Common myeloid progenitor, CD34-positive (primary cell): Measurements from ENCODE around the gene GRK3.

Source experiments
- CTCF ChIA-PET: fragments of 350-600 bp; sonication (Branson Sonifier 250); formaldehyde crosslinking; loops from one replicate; lab custom pipeline; 2021; ENCODE audit warnings: antibody characterized with exemption; lab: Charles Lee
- POLR2A ChIA-PET: fragments of 350-600 bp; sonication (Branson Sonifier 250); formaldehyde crosslinking; loops from one replicate; lab custom pipeline; 2021; ENCODE audit warnings: antibody characterized with exemption; lab: Charles Lee
- DNase-seq, 3 donors: peaks; one replicate each; pipeline versions ENCODE4 v3.0.0 to v3.0.0-alpha.2; 2013
- H3K27ac ChIP-seq, 2 experiments: 1 replicate in 1 of 2; 2 replicates in 1 of 2; pipeline ENCODE4 v1.7.0; 2013; ENCODE audit warnings: inconsistent platforms in 2 of 2, low read length in 2 of 2, mild to moderate bottlenecking in 2 of 2, low read depth in 1 of 2, moderate library complexity in 1 of 2; ENCODE audit not compliant: severe bottlenecking in 2 of 2, insufficient read depth in 1 of 2, poor library complexity in 1 of 2
- H3K27me3 ChIP-seq, 5 experiments: replicated peaks in 2 of 5; 1 replicate in 3 of 5; 2 replicates in 2 of 5; pipeline versions ENCODE4 v1.6.1 to v1.7.0; 2013; ENCODE audit warnings: low read length in 4 of 5, mild to moderate bottlenecking in 2 of 5, moderate library complexity in 2 of 5, inconsistent platforms in 1 of 5; ENCODE audit not compliant: insufficient read depth in 5 of 5, control insufficient read depth in 4 of 5
- H3K36me3 ChIP-seq, 4 experiments: 1 replicate in 2 of 4; 2 replicates in 2 of 4; pipeline versions ENCODE4 v1.6.1 to v1.7.0; 2013; ENCODE audit warnings: low read length in 3 of 4, control low read depth in 1 of 4, mild to moderate bottlenecking in 1 of 4; ENCODE audit not compliant: control insufficient read depth in 4 of 4, insufficient read depth in 4 of 4
- H3K4me1 ChIP-seq, 4 experiments: 1 replicate in 3 of 4; 2 replicates in 1 of 4; pipeline versions ENCODE4 v1.6.1 to v1.7.1; 2013; ENCODE audit warnings: low read length in 3 of 4, mild to moderate bottlenecking in 3 of 4, control low read depth in 1 of 4, inconsistent platforms in 1 of 4, moderate library complexity in 1 of 4; ENCODE audit not compliant: control insufficient read depth in 4 of 4, insufficient read depth in 4 of 4; ENCODE audit errors: control extremely low read depth in 1 of 4
- H3K4me3 ChIP-seq, 7 experiments: 1 replicate in 4 of 7; 2 replicates in 3 of 7; pipeline versions ENCODE4 v1.5.1 to v1.7.0; 2013; ENCODE audit warnings: mild to moderate bottlenecking in 7 of 7, low read length in 6 of 7, moderate library complexity in 6 of 7, inconsistent platforms in 2 of 7, low read depth in 2 of 7, control low read depth in 1 of 7; ENCODE audit not compliant: insufficient read depth in 4 of 7, control insufficient read depth in 1 of 7; ENCODE audit errors: extremely low read depth in 1 of 7
- H3K9me3 ChIP-seq, 5 experiments: 1 replicate in 4 of 5; 2 replicates in 1 of 5; pipeline versions ENCODE4 v1.6.1 to v1.7.1; 2013; ENCODE audit warnings: low read length in 4 of 5, mild to moderate bottlenecking in 2 of 5, inconsistent platforms in 1 of 5, low read depth in 1 of 5, moderate library complexity in 1 of 5; ENCODE audit not compliant: control insufficient read depth in 4 of 5, insufficient read depth in 2 of 5; ENCODE audit errors: control extremely low read depth in 1 of 5
- WGBS: methylation state at CpG from one replicate; pipeline ENCODE4 v1.1.5; 2013; ENCODE audit not compliant: insufficient coverage; 5-methylcytosine and 5-hydroxymethylcytosine counted together

Gene GRK3

DNA sequence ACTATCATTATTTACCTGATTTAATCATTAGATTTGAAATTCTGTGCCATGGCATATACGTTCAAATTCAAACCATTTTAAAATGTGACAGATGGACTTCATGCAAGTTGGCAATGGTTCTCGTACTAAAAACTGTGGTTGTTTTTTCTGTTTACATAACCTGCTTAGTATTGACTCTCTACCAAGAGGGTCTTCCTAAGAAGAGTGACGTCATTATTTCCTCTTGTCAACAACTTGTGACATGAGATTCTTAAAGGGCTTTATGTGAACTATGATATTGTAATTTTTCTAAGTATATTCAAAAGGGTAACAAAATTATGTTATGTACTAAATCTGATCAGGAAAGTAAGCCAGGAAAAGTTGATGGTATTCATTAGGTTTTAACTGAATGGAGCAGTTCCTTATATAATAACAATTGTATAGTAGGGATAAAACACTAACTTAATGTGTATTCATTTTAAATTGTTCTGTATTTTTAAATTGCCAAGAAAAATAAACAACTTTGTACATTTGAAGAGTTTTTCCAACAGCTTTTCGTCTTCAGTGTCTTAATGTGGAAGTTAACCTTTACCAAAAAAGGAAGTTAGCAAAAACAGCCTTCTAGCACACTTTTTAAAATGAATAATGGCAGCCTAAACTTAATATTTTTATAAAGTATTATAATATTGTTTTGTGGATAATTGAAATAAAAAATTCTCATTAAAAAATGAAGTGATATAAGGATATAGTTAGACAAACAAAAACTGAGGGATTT is 87.0 kb downstream of the GRK3 start:
- CTCF ChIA-PET = no interaction called here
- WGBS = no CpG with 5 or more reads among the region's 4 CpGs

DNA sequence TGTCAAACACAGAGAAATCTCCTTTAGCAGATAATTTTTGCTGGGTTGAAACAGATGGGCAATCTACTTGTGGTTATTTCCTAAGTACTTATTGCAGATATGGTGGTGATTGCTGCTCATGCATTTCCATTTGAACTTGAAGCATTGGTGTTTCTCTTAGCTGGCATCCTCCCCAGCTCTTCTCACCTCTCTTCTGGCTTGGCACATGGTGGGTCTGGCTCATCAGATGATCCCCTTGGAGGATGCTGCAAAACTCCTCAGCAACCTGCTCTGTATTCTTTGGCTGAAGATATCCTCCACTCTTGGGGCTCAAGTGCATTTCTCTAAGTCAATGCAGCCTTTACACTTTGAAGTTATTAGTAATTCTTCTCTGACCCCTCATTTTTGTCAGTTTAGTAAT is 90.2 kb downstream of the GRK3 start:
- Histone ChIP-seq H3K4me3 (no peak overlapping the region), H3K27me3 (no peaks in the 10 kb centered on the region), H3K27ac (no peak overlapping the region), H3K36me3 (peaks cover 0 to 3% (median 0%) of the 10 kb centered on the region in 4 experiments), H3K4me1 (peaks cover 0 to 19% (median 6%) of the 10 kb centered on the region in 4 experiments), H3K9me3 (no peaks in the 10 kb centered on the region)
- CTCF ChIA-PET = interaction anchor here (1.5 to 1.6 kb wide), 2 partner anchors 34 to 111 kb away, joined by 3 to 5 read pairs; no protein-coding TSS in a partner anchor
- peak in 2 of 3 donors; percentile 11 to 20 for DNase-seq
- POLR2A ChIA-PET = no interaction called here

More for the DNA sequence above, 87.0 kb downstream of the GRK3 start:
- Histone ChIP-seq H3K27me3 (no peaks in the 10 kb centered on the region), H3K9me3 (no peaks in the 10 kb centered on the region), H3K27ac (peak overlapping the region in 1 of 2 experiments; percentile 47), H3K4me1 (peaks cover 0 to 14% (median 6%) of the 10 kb centered on the region in 4 experiments), H3K36me3 (peaks cover 2 to 4% (median 2%) of the 10 kb centered on the region in 4 experiments), H3K4me3 (no peak overlapping the region)
- DNase-seq = peak in 2 of 3 donors; percentile 22 to 48
- POLR2A ChIA-PET = no interaction called here

GRCh38 chr22:25655371-25655935 is 91.0 kb downstream of the GRK3 start:
- CTCF ChIA-PET = interaction anchor here (0.9 to 1.6 kb wide), 3 partner anchors 11 to 35 kb away, joined by 3 to 6 read pairs (median 3); no protein-coding TSS in a partner anchor

GRCh38 chr22:25656724-25657123 is 92.2 kb downstream of the GRK3 start:
- Histone ChIP-seq H3K36me3 (no peaks in the 10 kb centered on the region), H3K9me3 (no peaks in the 10 kb centered on the region), H3K4me1 (peaks cover 0 to 8% (median 2%) of the 10 kb centered on the region in 4 experiments), H3K27me3 (no peaks in the 10 kb centered on the region), H3K27ac (no peak overlapping the region), H3K4me3 (no peak overlapping the region)
- DNase-seq = no peak
- ChIA-PET CTCF (interaction anchor here (1.3 kb wide), 1 partner anchor 10 kb away, joined by 6 read pairs; no protein-coding TSS in a partner anchor), POLR2A (no interaction called here)

More at GRCh38 chr22:25655371-25655935, 91.0 kb downstream of the GRK3 start:
- no peaks in the 10 kb centered on the region for H3K9me3 ChIP-seq
- DNase-seq = no peak
- POLR2A ChIA-PET = no interaction called here
- peaks cover 0 to 17% (median 3%) of the 10 kb centered on the region in 4 experiments for H3K4me1 ChIP-seq
- H3K4me3 ChIP-seq = no peak overlapping the region
- H3K36me3 ChIP-seq = no peaks in the 10 kb centered on the region
- WGBS = 91% methylated on average over 4 of the region's 4 CpGs
- H3K27me3 ChIP-seq = no peaks in the 10 kb centered on the region
- H3K27ac ChIP-seq = no peak overlapping the region

GRCh38 chr22:25658633-25659032 is 94.2 kb downstream of the GRK3 start:
- Histone ChIP-seq H3K4me1 (peaks cover 0 to 5% (median 2%) of the 10 kb centered on the region in 4 experiments), H3K4me3 (no peak overlapping the region), H3K27me3 (no peaks in the 10 kb centered on the region), H3K27ac (no peak overlapping the region), H3K9me3 (no peaks in the 10 kb centered on the region), H3K36me3 (peaks cover 0 to 4% (median 0%) of the 10 kb centered on the region in 4 experiments)
- POLR2A ChIA-PET = no interaction called here
- CTCF ChIA-PET = no interaction called here
- 93% methylated on average over 2 of the region's 4 CpGs for WGBS
- DNase-seq = no peak

- H3K27me3 ChIP-seq = no peaks in the 10 kb centered on the region
- ChIA-PET POLR2A (no interaction called here), CTCF (no interaction called here)
- no CpG with 5 or more reads among the region's 2 CpGs for WGBS
- peaks cover 0 to 5% (median 2%) of the 10 kb centered on the region in 4 experiments for H3K4me1 ChIP-seq
- no peak overlapping the region for H3K27ac ChIP-seq
- H3K36me3 ChIP-seq = peaks cover 0 to 4% (median 0%) of the 10 kb centered on the region in 4 experiments
- H3K4me3 ChIP-seq = no peak overlapping the region
- no peaks in the 10 kb centered on the region for H3K9me3 ChIP-seq
- no peak for DNase-seq
Observed at GRCh38 chr22:25659413-25659812, 94.9 kb downstream of the GRK3 start.

GRCh38 chr22:25660336-25660735 is 95.9 kb downstream of the GRK3 start:
- WGBS = 100% methylated on average over 1 of the region's 3 CpGs
- Histone ChIP-seq H3K4me3 (no peak overlapping the region), H3K27ac (no peak overlapping the region), H3K27me3 (no peaks in the 10 kb centered on the region), H3K9me3 (no peaks in the 10 kb centered on the region), H3K4me1 (peaks cover 0 to 5% (median 2%) of the 10 kb centered on the region in 4 experiments), H3K36me3 (peaks cover 0 to 4% (median 0%) of the 10 kb centered on the region in 4 experiments)
- POLR2A ChIA-PET = no interaction called here
- CTCF ChIA-PET = interaction anchor here (0.6 kb wide), 1 partner anchor 672 kb away, joined by 3 read pairs; no protein-coding TSS in a partner anchor
- no peak for DNase-seq
